Measurements from ENCODE around the gene HOXB8. TPM values are rescaled to one million over a fixed set of nuclear protein-coding genes. Genes with fewer than 3 reads are reported as not detected.

HOXB8 gene
- total RNA-seq, 1 donor from 2014 or later = 1.2 TPM

GRCh38 chr17:48596000-48596734 lies 18.9 kb downstream of the HOXB8 start:
- DNase-seq = no peak

DNA sequence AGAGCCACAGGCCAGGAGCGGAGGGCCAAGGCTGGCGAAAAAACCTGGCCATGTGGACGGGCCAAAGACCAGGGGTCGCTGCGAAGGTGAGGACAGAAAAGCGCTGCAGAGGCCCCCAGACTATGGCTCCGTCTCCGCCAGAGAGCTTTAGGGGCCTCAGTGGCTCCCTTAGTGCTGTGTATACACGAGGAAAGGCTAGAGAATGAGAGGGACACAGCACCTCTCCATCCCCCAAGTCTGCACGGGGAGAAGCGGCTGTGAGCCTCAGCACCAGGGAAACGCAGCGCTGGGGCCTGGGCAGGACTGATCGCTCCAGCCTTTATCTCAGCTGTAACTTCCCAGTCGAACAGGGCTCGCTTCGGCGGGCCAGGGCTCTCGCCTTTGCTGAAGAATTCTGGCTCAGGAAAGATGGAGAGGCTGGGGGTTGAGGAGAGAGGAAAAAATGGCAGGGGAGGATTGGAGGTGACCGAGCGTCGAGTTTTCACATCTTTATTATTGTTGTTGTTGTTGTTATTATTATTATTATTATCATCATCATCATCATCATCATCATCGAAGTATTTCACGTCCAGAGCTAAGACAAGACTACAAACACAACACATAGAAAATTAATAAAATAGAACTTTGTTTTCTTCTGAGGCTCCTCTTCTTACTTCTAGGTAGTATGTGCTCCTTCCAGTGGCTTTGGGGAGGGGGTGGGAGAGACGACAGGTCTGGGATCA lies 19.7 kb downstream of the HOXB8 start:
- no peak for DNase-seq

DNA sequence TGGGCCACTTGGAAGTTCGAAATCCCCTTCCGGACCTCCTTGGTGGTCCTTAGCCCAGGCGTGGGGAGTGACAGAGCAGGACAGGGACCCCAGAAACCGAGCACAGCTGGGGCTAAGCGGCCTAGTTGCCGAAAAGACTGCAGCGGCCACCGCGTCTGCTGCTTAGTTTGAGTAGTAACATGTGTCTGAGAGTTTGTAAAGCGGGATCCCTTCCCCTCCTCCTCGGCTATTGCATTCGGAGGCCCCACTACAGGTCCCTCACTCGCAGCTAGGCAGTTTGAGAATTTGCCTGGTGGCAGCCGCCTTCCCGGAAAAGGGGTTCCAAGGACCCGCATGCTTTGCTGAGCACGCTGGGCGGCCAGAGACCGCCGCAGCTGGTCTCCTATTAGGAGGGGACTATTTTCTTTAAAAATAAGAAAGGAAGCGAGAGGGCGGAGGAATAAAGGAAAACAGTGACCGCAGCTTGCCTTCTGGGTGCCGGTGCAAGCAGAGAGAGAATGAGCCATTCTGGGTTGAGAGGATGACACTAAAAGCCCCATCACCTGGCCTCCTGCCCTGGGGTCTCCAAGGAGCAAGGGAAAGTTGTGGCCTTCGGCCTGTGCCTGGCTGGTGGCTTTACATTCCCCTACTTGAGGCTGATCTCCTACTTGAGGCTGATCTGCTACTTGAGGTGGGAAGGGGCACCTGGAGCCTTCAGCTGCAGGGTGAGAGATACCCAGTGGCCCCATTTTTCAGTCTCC lies 20.4 kb downstream of the HOXB8 start:
- no peak for DNase-seq

- peak; percentile 88 for DNase-seq
These were observed 21.1 kb downstream of the HOXB8 start for GRCh38 chr17:48593840-48594537.

GRCh38 chr17:48593126-48593829 lies 21.8 kb downstream of the HOXB8 start, which contains the start of gene HOXB5:
TSS of gene HOXB5 (minus strand) at chr17:48593779. CDS start at chr17:48593682, 97 bp downstream.
- no peak for DNase-seq

DNA sequence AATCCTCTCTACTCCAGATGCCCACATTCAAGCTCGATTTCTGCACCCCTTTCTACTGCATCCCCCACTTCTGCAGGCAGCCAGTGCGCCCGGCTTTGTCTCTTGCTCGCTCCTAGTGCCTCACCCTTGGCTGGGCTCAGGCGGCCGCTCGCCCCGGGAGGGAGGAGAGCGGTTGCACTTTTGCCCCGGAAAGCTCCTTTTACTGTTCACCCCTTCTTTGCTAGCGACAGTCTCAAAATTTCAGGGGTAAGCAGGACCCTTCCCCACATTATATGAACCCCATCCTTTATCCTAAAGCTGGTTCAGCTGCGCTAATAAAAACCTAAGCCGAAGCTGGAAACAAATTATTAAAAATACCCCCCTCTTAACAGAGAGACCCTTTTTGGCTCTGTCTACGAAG lies 22.5 kb downstream of the HOXB8 start:
- DNase-seq = no peak

DNA sequence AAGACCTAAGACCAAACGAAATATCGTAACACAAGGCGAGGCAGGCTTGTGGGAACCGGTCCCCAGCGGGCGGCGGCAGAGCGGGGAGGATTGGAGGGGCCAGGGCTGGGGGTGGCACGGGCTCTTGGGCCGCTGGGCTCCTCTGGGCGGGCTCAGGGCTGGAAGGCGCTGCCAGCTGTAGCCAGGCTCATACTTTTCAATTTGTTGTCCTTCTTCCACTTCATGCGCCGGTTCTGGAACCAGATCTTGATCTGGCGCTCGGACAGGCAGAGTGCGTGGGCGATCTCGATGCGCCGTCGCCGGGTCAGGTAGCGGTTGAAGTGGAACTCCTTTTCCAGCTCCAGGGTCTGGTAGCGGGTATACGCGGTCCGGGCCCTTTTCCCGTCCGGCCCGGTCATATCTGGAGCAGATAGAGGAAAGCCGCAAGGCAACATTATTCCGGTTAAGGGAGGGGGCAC lies 23.0 kb downstream of the HOXB8 start:
- no peak for DNase-seq

DNA sequence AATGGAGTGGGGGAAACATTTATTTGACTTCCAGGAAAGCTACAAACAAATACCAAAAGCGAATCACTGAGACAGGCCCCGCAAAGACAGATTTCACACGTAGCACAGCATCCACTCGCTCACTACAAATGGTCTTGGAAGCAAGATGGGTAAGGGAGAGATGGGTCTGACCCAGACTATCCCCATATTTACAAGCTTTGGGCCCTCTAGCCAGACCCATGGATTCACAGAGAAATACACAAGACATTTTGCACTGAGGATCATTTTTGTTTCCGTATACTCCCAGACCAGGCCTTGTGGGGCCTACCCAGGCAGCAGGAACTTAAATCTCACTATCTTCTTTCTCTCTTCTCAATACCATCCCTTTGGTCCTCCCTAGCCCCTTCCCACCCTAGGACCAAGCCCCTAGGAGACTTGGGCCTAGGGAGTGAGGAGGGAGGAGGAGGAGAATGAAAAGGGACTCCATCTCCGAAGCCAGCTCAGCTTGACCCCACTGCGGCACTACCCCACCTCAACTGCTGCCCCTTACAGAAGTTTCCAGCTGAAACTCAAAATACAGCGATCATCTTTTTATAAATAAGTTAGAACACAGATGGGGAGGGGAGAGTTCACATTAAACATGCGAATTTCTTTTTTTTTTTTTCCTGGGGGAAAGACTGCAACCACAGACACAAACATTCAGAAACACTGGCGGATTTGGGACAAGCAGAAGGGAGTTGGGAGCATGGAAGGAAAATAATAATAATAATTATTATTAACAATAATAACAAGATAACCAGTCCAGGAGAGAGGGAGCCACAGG lies 23.6 kb downstream of the HOXB8 start:
- no peak for DNase-seq

DNA sequence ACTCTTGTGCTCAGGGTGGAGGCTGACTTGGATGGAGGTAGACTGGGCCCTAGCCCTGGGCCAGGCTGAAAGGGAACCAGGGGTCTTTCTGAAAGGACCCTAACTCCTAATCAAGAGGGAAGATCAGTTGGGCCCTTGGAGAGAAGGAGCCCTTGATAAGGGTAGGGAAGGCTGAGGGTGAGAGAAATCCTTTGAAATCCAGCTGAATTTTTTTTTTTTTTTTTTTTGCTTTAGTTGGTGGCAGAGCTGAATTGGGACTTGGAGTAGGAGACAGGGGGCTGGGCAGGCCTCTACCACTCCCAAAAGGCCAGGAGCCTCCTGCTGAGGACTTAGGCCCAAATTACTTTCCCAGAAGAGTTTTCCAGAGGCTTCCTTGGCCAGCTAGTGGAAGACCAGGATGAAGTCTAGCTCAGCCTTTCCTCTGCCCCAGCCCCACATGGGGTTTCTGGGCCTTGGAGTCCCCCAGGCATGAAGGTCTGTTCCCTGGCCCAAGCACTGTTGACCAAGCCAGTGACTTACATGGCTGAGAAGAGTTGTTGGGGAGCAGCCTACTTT lies 24.4 kb downstream of the HOXB8 start:
- DNase-seq = no peak

- no peak for DNase-seq
These were observed 25.1 kb downstream of the HOXB8 start, which contains the start of gene HOXB3 for GRCh38 chr17:48589831-48590606. TSS of gene HOXB3 (minus strand) at chr17:48590241. CDS start at chr17:48552474, 37,767 bp downstream.

DNA sequence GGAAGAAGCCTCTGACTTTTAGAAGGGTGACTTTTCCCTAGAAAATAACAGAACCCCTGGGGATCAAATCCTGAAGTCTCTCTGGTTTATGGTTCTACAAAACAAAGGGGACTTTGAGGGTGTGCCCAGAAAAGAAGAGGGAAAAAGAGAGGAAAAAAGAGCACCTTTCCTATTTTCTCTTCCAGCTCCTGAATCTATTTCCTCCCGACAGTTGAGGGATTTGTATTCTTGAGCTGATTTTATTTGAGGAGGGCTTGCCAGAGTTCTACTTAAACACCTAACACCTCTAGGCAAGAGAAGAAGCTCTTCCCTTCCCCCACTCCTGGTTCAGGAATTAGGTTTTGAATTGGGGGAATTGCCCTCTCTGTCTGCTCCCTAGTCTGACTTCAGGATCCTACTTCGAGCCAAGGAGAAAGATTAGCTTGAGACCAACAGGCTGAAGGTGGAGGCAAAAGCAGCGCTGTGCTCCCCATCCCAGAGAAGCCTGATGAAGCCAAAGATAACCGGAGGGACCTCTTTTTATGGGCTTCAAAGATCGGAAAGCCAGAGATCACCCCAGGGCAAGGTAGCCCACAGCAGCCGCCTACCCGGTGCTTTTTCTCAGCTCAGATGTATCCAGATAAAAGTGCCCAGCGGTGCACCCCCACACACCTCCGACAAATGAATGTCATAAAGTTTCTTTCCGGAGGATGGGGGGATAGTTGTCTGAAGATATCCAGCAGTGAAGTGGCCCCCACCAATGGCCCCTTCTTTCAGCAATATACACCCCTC lies 25.8 kb downstream of the HOXB8 start:
- DNase-seq = no peak

GRCh38 chr17:48588528-48588927 lies 26.6 kb downstream of the HOXB8 start:
- peak; percentile 30 for DNase-seq

DNA sequence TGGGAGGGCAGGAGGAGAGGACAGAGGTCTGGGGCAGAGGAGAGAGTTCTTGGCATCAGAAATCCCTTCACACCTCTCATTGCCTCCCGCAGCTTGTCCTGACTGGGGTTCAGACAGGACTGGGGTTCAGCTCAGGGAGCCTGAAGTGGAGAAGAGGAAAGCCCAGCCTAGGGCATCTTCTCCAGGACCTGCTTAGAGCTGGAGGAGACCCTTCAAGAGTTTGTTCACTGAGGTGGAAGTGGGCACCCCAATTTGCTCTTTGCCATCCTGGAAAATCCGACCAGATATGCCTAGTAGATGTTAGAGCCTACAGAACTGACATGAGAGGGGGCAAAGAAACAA lies 27.0 kb downstream of the HOXB8 start:
- DNase-seq = no peak

DNA sequence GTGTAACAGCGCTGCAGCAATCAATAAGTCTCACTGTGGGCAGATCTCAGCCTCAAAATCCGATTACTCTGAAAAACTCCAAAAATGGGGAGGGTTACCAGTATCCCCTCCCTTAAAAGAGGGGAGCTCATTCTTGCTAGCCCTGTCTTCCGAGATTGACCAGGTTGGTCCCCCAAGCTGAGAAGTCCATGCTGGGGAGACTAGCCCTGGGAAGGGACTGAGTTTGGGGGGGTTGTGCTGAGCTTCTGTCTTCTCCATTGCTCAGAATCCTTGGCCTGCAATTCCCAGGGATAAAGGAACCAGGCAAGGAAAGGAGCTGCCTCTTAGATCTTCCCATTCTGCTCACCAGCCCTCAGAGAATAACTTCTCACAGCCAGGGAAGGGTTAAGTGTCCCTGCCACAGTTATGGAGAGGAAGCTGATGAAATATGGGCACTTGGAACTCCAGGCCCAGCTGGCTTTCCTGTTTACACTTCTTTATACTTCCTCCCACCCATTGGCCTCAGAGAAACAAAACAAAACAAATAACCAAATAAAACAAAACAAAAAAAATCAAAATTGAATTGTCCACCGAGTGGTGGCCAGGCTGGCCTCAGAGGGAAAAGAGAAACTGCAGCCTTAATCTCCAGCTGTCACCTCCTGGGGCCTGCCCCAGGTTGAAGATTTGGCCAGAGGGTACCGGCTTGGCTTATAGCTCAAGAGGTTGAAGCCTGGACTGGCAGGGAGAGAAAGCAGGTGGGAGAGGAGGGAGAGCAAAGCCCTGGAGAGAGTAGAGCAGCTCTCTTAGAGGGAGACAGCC lies 27.6 kb downstream of the HOXB8 start:
- peak; percentile 59 for DNase-seq

DNA sequence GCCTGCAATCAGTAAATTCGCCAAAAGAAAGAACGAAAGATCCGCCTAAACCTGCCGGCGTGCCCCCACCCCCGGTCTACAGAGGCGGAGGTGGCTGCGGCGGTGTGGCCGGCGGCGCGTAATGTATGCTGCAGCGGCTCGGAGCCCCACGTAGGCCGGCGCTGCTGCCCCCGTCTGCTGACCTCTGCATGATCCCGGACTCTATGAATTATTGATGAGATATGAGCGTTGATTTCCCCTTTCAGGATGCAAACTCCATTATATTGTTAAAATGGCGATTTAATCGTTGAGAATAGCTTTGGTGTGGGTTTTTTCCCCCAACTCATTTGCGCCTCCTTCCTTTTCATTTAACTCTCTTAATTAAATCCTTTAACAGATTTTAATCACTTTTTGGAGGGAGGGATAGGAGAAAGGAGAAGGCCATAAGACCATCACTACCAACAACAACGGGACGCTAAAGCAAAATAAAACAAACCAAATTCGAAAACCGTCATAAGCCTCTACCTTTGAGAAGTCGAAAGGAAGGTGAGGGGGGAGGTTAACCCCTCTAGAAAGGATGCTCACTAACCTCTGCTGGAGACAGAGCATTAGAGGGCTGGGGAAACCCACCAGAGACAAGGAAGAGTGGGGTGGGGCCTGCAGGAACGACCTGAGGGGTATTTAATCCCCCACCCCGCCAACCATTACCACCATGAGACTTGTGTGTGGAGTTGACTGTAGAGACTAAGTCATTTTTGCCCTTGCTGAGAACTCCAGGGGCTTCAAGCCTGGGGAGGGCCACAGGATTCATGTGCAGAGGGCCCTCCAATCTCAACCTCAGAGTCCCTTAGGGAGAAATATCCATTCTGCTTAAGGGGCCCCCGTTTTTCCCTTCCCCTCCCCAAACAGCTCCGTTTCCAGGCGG lies 28.5 kb downstream of the HOXB8 start:
- DNase-seq = peak; percentile 56

GRCh38 chr17:48584223-48584741 lies 30.8 kb downstream of the HOXB8 start:
- DNase-seq = no peak

DNA sequence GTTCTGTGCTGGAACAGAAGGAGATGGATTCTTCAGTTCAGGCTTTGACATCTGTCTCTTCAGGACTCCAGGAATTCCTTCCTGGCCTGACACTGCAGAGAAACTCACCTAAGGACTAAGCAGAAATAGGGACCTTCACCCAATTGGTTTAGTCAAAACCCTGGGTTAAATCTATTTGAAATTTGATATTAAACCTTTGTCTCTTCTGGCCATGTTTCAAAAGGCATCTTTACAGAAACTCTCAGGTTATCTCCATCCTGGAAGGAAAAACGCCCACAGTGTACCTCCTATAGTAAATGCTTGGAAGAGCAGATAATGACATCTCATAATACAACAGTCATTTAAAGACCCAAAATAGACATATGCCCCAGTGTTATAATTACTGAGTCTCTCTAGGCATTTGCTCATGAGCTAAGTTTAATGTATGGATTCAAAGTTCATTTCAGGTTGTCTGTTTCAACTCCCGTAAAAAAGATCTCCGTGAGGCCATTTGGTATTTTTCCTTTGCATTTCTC lies 31.3 kb downstream of the HOXB8 start:
- no peak for DNase-seq
